Thoracic aorta (tissue), 2 donors: Measurements from ENCODE around the gene CHST7. TPM values are rescaled to one million over a fixed set of nuclear protein-coding genes. Genes with fewer than 3 reads are reported as not detected.

ENCODE experiments used
- ATAC-seq: fragments of 150-250 bp; one replicate; pipeline ENCODE4 v1.8.0; 2017; ENCODE audit warnings: low read depth; ENCODE audit not compliant: insufficient number of reproducible peaks, low FRiP score
- DNase-seq: peaks from one replicate; pipeline ENCODE4 v3.0.0-alpha.2; 2020; ENCODE audit warnings: low spot score
- H3K27ac ChIP-seq, 2 donors: fragments of 200-600 bp; sonication (generic); 1 replicate in 1 of 2; 2 replicates in 1 of 2; pipeline ENCODE4 v1.5.1; 2016; ENCODE audit warnings: mild to moderate bottlenecking in 2 of 2, moderate library complexity in 2 of 2
- H3K27me3 ChIP-seq: fragments of 200-600 bp; sonication (generic); replicated peaks from 2 replicates; pipeline ENCODE4 v1.6.0; 2016; ENCODE audit warnings: mild to moderate bottlenecking; ENCODE audit not compliant: insufficient read depth
- H3K36me3 ChIP-seq: fragments of 200-600 bp; sonication (generic); one replicate; pipeline ENCODE4 v1.5.1; 2016
- H3K4me1 ChIP-seq, 2 donors: fragments of 200-600 bp; sonication (generic); 1 replicate in 1 of 2; 2 replicates in 1 of 2; pipeline versions ENCODE4 v1.5.1 to v1.6.0; 2016; ENCODE audit warnings: low read depth in 2 of 2, mild to moderate bottlenecking in 1 of 2; ENCODE audit not compliant: control insufficient read depth in 1 of 2
- H3K4me3 ChIP-seq: fragments of 200-600 bp; sonication (generic); 2 replicates; pipeline ENCODE4 v1.5.1; 2016; ENCODE audit warnings: mild to moderate bottlenecking
- H3K9me3 ChIP-seq: fragments of 200-600 bp; sonication (generic); 2 replicates; pipeline ENCODE4 v1.5.1; 2016
- CTCF ChIP-seq: fragments of 200-600 bp; sonication (generic); IDR thresholded peaks from one replicate; pipeline ENCODE4 v1.5.1; 2019; ENCODE audit warnings: antibody characterized with exemption
- total RNA-seq, 2 donors: library from RNA; depleted of rRNA; stranded (reverse); fragments of >200 nt; gene quantifications; one replicate each; pipeline versions ENCODE4 v1.1.0 to v1.2.3, GENCODE V29; 2016

CHST7 gene
- total RNA-seq, 2 donors from 2014 or later = 28.0 to 33.5 TPM

GRCh38 chrX:46610070-46610658 lies 36.6 kb downstream of the CHST7 start:
- DNase-seq (no peak), ATAC-seq (no peak)
- Histone ChIP-seq H3K27ac (no peak overlapping the region), H3K27me3 (no peaks in the 10 kb centered on the region), H3K4me3 (no peak overlapping the region), H3K9me3 (no peaks in the 10 kb centered on the region), H3K4me1 (no peaks in the 10 kb centered on the region), H3K36me3 (no peaks in the 10 kb centered on the region)
- no peak for TF ChIP-seq CTCF

GRCh38 chrX:46611658-46612362 lies 38.2 kb downstream of the CHST7 start:
- TF ChIP-seq CTCF = no peak
- no peaks in the 10 kb centered on the region for H3K27me3 ChIP-seq
- no peak for DNase-seq

GRCh38 chrX:46617906-46618305 lies 44.3 kb downstream of the CHST7 start:
- no peak for TF ChIP-seq CTCF
- Histone ChIP-seq H3K4me1 (peaks cover 0 to 13% of the 10 kb centered on the region in 2 donors), H3K4me3 (no peak overlapping the region), H3K9me3 (no peaks in the 10 kb centered on the region), H3K27ac (no peak overlapping the region), H3K36me3 (no peaks in the 10 kb centered on the region), H3K27me3 (no peaks in the 10 kb centered on the region)
- no peak for ATAC-seq
- DNase-seq = no peak

More at GRCh38 chrX:46611658-46612362, 38.2 kb downstream of the CHST7 start:
- ATAC-seq = no peak
- Histone ChIP-seq H3K4me1 (no peaks in the 10 kb centered on the region), H3K27ac (no peak overlapping the region), H3K9me3 (no peaks in the 10 kb centered on the region), H3K4me3 (no peak overlapping the region), H3K36me3 (no peaks in the 10 kb centered on the region)

DNA sequence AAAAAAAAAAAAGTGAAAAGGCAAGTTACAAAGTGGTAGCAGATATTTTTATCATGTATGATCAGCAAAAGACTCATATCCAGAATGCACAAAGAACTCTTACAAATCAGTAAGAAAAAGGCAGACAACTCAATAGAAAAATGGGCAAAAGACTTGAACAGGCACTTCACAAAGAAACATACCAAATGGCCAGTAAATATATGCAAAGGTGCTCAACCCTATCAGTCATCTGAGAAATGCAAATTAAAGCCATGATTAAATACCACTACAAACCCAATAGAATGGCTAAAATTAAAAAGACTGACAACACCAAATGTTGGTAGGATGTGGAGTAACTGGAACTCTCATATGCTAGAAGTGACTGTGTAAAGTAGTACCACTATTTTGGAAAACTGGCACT lies 45.4 kb downstream of the CHST7 start:
- H3K4me1 ChIP-seq = peaks cover 0 to 14% of the 10 kb centered on the region in 2 donors
- H3K9me3 ChIP-seq = no peaks in the 10 kb centered on the region
- no peaks in the 10 kb centered on the region for H3K27me3 ChIP-seq
- no peak for ATAC-seq
- no peak for DNase-seq
- no peak overlapping the region for H3K4me3 ChIP-seq
- no peak overlapping the region for H3K27ac ChIP-seq
- TF ChIP-seq CTCF = no peak
- H3K36me3 ChIP-seq = no peaks in the 10 kb centered on the region

- ATAC-seq = no peak
- Histone ChIP-seq H3K27ac (no peak overlapping the region), H3K4me1 (peaks cover 0 to 14% of the 10 kb centered on the region in 2 donors), H3K9me3 (no peaks in the 10 kb centered on the region), H3K27me3 (no peaks in the 10 kb centered on the region), H3K36me3 (no peaks in the 10 kb centered on the region), H3K4me3 (no peak overlapping the region)
- TF ChIP-seq CTCF = no peak
- DNase-seq = no peak
Observed at GRCh38 chrX:46620505-46620904, 46.9 kb downstream of the CHST7 start.
